ENCODE results near the gene CATSPERD. TPM values are rescaled to one million over a fixed set of nuclear protein-coding genes. Genes with fewer than 3 reads are reported as not detected.
A peak's percentile ranks its signal among the peaks of the same experiment; 100 is the strongest.

The CATSPERD gene
- total and polyA plus RNA-seq, 9 of the 15 experiments (the other 6 are each of a cell fraction or from before 2014, with no cell fraction given), result not detected

- no peak for TF ChIP-seq ATF3 (IDR thresholded peaks at IDR 0.05)
- no peak for TF ChIP-seq ATF3 (CRISPR knock-in tag; conservative IDR thresholded peaks at IDR 0.05)
- no peak for TF ChIP-seq GTF2A2 (tag; IDR thresholded peaks at IDR 0.05)
- TF ChIP-seq HNRNPH1 (optimal IDR thresholded peaks at IDR 0.05; ENCODE audit: low read depth, low read length), result no peak
- TF ChIP-seq SIN3B (IDR thresholded peaks at IDR 0.05; ENCODE audit: low read depth), result no peak
- TF ChIP-seq PCBP2 (IDR thresholded peaks at IDR 0.05; ENCODE audit: low read depth, low read length, poor library complexity, severe bottlenecking), result no peak
- TF ChIP-seq ZNF431 (CRISPR knock-in tag; IDR thresholded peaks at IDR 0.05), result 0 out of 2 replicates have a peak, but pooled peaks have one; percentile 31
- peak; percentile 79 for TF ChIP-seq NRF1 (conservative IDR thresholded peaks at IDR 0.05 in 1 of 2, IDR thresholded peaks at IDR 0.05 in 1 of 2)
- no peak for TF ChIP-seq ZNF717 (CRISPR knock-in tag; IDR thresholded peaks at IDR 0.05)
- no peak for TF ChIP-seq CTCFL (IDR thresholded peaks at IDR 0.05; ENCODE audit: borderline replicate concordance, insufficient read depth, low read depth, low read length, poor library complexity, severe bottlenecking)
- TF ChIP-seq MAX (CRISPR knock-in tag; IDR thresholded peaks at IDR 0.05), result peak; percentile 82
- no peak for TF ChIP-seq RFX5 (IDR thresholded peaks at IDR 0.05; ENCODE audit: low read depth, low read length)
- TF ChIP-seq TBP (optimal IDR thresholded peaks at IDR 0.05; ENCODE audit: low read depth, low read length), result no peak
- no peak for TF ChIP-seq ZNF324 (CRISPR knock-in tag; IDR thresholded peaks at IDR 0.05)
- TF ChIP-seq NFE2 (IDR thresholded peaks at IDR 0.05; ENCODE audit: low read depth), result no peak
- TF ChIP-seq ELF2 (CRISPR knock-in tag; IDR thresholded peaks at IDR 0.05), result no peak
- no peak for TF ChIP-seq RBM15 (IDR thresholded peaks at IDR 0.05; ENCODE audit: insufficient read depth, low read length)
- TF ChIP-seq ELF1 (tag; IDR thresholded peaks at IDR 0.05), result 0 out of 2 replicates have a peak, but pooled peaks have one; percentile 34
- TF ChIP-seq ELK1 (CRISPR knock-in tag; IDR thresholded peaks at IDR 0.05), result no peak
- no peak for TF ChIP-seq RBM25 (IDR thresholded peaks at IDR 0.05; ENCODE audit: low read depth, low read length, severe bottlenecking)
- peak; percentile 84; the same call in 1 of the 2 replicates for TF ChIP-seq KLF6 (CRISPR knock-in tag; IDR thresholded peaks at IDR 0.05; ENCODE audit: borderline replicate concordance)
These were observed 79.1 kb downstream of the CATSPERD start (continued) for GRCh38 chr19:5799247-5800241.

Data from K562 (cell line).